IMR-90 (cell line): ENCODE results near the gene GRM8. TPM values are rescaled to one million over a fixed set of nuclear protein-coding genes. Genes with fewer than 3 reads are reported as not detected.

ENCODE experiments used
- ATAC-seq: fragments of 200-7000 bp; cut with Tn5 transposase; 2 replicates; pipeline ENCODE4 v1.9.1; 2020; ENCODE audit warnings: low read depth, mild to moderate bottlenecking, moderate library complexity
- BruUV-seq: library from RNA; stranded (reverse); fragments of 400-500 nt; replicated peaks from 2 replicates; lab custom pipeline; 2021; lab: Mats Ljungman, UMichigan
- CTCF ChIA-PET: fragments of 300-600 bp; formaldehyde crosslinking; extraction: SDS; loops from one replicate; lab custom pipeline; 2021; ENCODE audit warnings: antibody characterized with exemption; lab: Yijun Ruan, JAX
- POLR2A ChIA-PET: fragments of 300-600 bp; sonication (Branson Sonifier 250); formaldehyde crosslinking; loops from one replicate; lab custom pipeline; 2022; ENCODE audit warnings: antibody characterized with exemption; ENCODE audit not compliant: unreplicated experiment; lab: Charles Lee
- DNase-seq: peaks from one replicate; pipeline ENCODE4 v3.0.0; 2013
- H2AFZ ChIP-seq: replicated peaks from 2 replicates; pipeline ENCODE3; 2013; ENCODE audit warnings: low read length, mild to moderate bottlenecking; ENCODE audit not compliant: poor library complexity
- H2AK5ac ChIP-seq: 2 replicates; pipeline ENCODE4 v1.6.1; 2013; ENCODE audit warnings: low read depth, low read length, inconsistent platforms
- H2AK9ac ChIP-seq: replicated peaks from 2 replicates; pipeline ENCODE3; 2013; ENCODE audit warnings: mild to moderate bottlenecking, low read depth, low read length, moderate library complexity; ENCODE audit not compliant: poor library complexity
- H2BK120ac ChIP-seq: 2 replicates; pipeline ENCODE4 v1.6.1; 2013; ENCODE audit warnings: low read depth, low read length, inconsistent platforms
- H2BK15ac ChIP-seq: 3 replicates; pipeline ENCODE4 v1.6.1; 2013; ENCODE audit warnings: low read depth, low read length, inconsistent platforms
- H2BK20ac ChIP-seq: 2 replicates; pipeline ENCODE4 v1.6.1; 2013; ENCODE audit warnings: low read depth, mild to moderate bottlenecking, inconsistent platforms, low read length, moderate library complexity
- H2BK5ac ChIP-seq: 2 replicates; pipeline ENCODE4 v1.6.1; 2013; ENCODE audit warnings: mild to moderate bottlenecking, low read depth, low read length, inconsistent platforms; ENCODE audit not compliant: poor library complexity, severe bottlenecking
- H3K14ac ChIP-seq: replicated peaks from 2 replicates; pipeline ENCODE4 v1.6.1; 2013; ENCODE audit warnings: low read depth, low read length, inconsistent platforms
- H3K18ac ChIP-seq: 2 replicates; pipeline ENCODE4 v1.6.1; 2013; ENCODE audit warnings: low read depth, low read length, control low read depth
- H3K23ac ChIP-seq: 2 replicates; pipeline ENCODE4 v1.6.1; 2013; ENCODE audit warnings: low read depth, low read length, inconsistent platforms
- H3K27ac ChIP-seq: 2 replicates; pipeline ENCODE4 v1.5.1; 2013; ENCODE audit warnings: mild to moderate bottlenecking, control low read depth, low read length; ENCODE audit not compliant: insufficient read depth
- H3K27me3 ChIP-seq: 2 replicates; pipeline ENCODE4 v1.6.1; 2013; ENCODE audit warnings: low read length; ENCODE audit not compliant: control insufficient read depth, insufficient read depth
- H3K36me3 ChIP-seq: 2 replicates; pipeline ENCODE4 v1.6.1; 2013; ENCODE audit warnings: low read length, mixed read lengths; ENCODE audit not compliant: control insufficient read depth, insufficient read depth
- H3K4ac ChIP-seq: 2 replicates; pipeline ENCODE4 v1.6.1; 2013; ENCODE audit warnings: low read depth, low read length, inconsistent platforms
- H3K4me1 ChIP-seq: 2 replicates; pipeline ENCODE4 v1.6.1; 2013; ENCODE audit warnings: low read length, mixed read lengths; ENCODE audit not compliant: control insufficient read depth, insufficient read depth
- H3K4me2 ChIP-seq: 2 replicates; pipeline ENCODE4 v1.6.1; 2013; ENCODE audit warnings: low read depth, mild to moderate bottlenecking, control low read depth, low read length, moderate library complexity
- H3K4me3 ChIP-seq: 2 replicates; pipeline ENCODE4 v1.5.1; 2013; ENCODE audit warnings: low read depth, mild to moderate bottlenecking, control low read depth, low read length, moderate library complexity; ENCODE audit not compliant: insufficient read depth
- H3K56ac ChIP-seq: 2 replicates; pipeline ENCODE4 v1.6.1; 2013; ENCODE audit warnings: low read length, inconsistent platforms; ENCODE audit not compliant: insufficient read depth; ENCODE audit errors: extremely low read depth
- H3K79me1 ChIP-seq, 2 experiments: 2 replicates each; pipeline ENCODE4 v1.6.1; 2013; ENCODE audit warnings: low read length in 2 of 2, inconsistent platforms in 1 of 2, low read depth in 1 of 2
- H3K9ac ChIP-seq: 2 replicates; pipeline ENCODE4 v1.6.1; 2013; ENCODE audit warnings: low read depth, low read length, control low read depth
- H3K9me1 ChIP-seq: 2 replicates; pipeline ENCODE4 v1.6.1; 2013; ENCODE audit warnings: low read length, inconsistent platforms; ENCODE audit not compliant: insufficient read depth
- H3K9me3 ChIP-seq: 2 replicates; pipeline ENCODE4 v1.6.1; 2013; ENCODE audit warnings: low read length; ENCODE audit not compliant: control insufficient read depth, insufficient read depth
- H4K20me1 ChIP-seq: 2 replicates; pipeline ENCODE4 v1.6.1; 2013; ENCODE audit warnings: low read length, inconsistent platforms; ENCODE audit not compliant: insufficient read depth
- H4K5ac ChIP-seq: 2 replicates; pipeline ENCODE4 v1.6.1; 2013; ENCODE audit warnings: mild to moderate bottlenecking, low read depth, low read length, control low read depth
- H4K8ac ChIP-seq, 2 experiments: 2 replicates each; pipeline ENCODE4 v1.6.1; 2013; ENCODE audit warnings: low read depth in 2 of 2, low read length in 2 of 2, control low read depth in 1 of 2, inconsistent platforms in 1 of 2
- H4K91ac ChIP-seq: 2 replicates; pipeline ENCODE4 v1.6.1; 2013; ENCODE audit warnings: low read depth, low read length, inconsistent platforms; ENCODE audit not compliant: insufficient read depth
- CEBPB ChIP-seq: IDR thresholded peaks from 2 replicates; pipeline ENCODE4 v1.6.1; 2012; ENCODE audit warnings: low read depth, low read length, improper control_type of control experiment
- FOS ChIP-seq: fragments of 150-350 bp; IDR thresholded peaks from 2 replicates; pipeline ENCODE4 v1.6.1; 2016; ENCODE audit warnings: low read depth, low read length
- MAFK ChIP-seq: IDR thresholded peaks from 2 replicates; pipeline ENCODE4 v1.6.1; 2012; ENCODE audit warnings: low read depth, low read length, improper control_type of control experiment
- RAD21 ChIP-seq: IDR thresholded peaks from 2 replicates; pipeline ENCODE4 v1.6.1; 2012; ENCODE audit warnings: low read length, improper control_type of control experiment
- RCOR1 ChIP-seq: IDR thresholded peaks from 2 replicates; pipeline ENCODE4 v1.6.1; 2012; ENCODE audit warnings: mild to moderate bottlenecking, low read length, improper control_type of control experiment; ENCODE audit not compliant: insufficient replicate concordance
- RFX5 ChIP-seq: IDR thresholded peaks from 2 replicates; pipeline ENCODE4 v1.8.0; 2012; ENCODE audit warnings: low read depth, mild to moderate bottlenecking, low read length, moderate library complexity
- dilution Hi-C: fragments of 300-500 bp; cut with HindIII; formaldehyde crosslinking; loops from one replicate; pipeline ENCODE4 v1.14.3; 2018; ENCODE audit warnings: low sequenced_read_pairs; ENCODE audit not compliant: unreplicated experiment
- in situ Hi-C: fragments of 300-500 bp; cut with MboI; formaldehyde crosslinking; loops from 3 replicates; pipeline ENCODE4 v1.14.3; 2019; ENCODE audit warnings: low sequenced_read_pairs, inconsistent platforms, mixed read lengths
- intact Hi-C: fragments of 100-400 bp; cut with micrococcal nuclease; formaldehyde crosslinking; loops from 2 replicates; pipeline ENCODE4 v1.10.0; 2022
- polyA plus RNA-seq, 3 experiments: library from polyadenylated mRNA; depleted of rRNA; stranded (reverse); fragments of >200 nt; gene quantifications; 2 replicates each; pipeline ENCODE4 v1.2.3, GENCODE V29; 2012; ENCODE audit warnings: low replicate concordance in 1 of 3
- total RNA-seq: library from RNA; depleted of rRNA; stranded (reverse); fragments of >200 nt; gene quantifications from 2 replicates; pipeline ENCODE4 v1.2.3, GENCODE V29; 2012

GRM8 gene
- total and polyA plus RNA-seq, 2 of the 4 experiments (the other 2 are of a cell fraction), result not detected

DNA sequence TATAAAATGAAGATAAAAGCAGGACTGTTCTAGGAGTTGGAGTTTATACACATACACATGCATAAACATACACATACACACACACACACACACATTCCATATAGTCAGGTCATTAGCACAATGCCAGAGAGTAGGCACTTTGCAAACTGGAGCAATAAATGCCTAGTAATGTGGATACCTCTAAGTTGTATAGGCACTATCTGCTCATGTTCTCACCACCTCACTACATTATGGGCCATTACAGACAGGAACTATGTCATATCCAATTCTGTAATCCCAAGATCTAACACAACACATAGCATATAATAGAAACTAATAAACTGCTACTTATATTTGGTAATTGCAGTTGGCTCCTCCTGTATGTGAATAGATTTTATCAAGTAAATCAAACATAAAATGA, 115.6 kb downstream of the GRM8 start:
- H3K14ac ChIP-seq, result no peak overlapping the region
- H3K36me3 ChIP-seq, result no peaks in the 10 kb centered on the region
- no peak overlapping the region for H4K5ac ChIP-seq
- ChIA-PET CTCF (no interaction called here), POLR2A (no interaction called here)
- H3K9me1 ChIP-seq, result no peaks in the 10 kb centered on the region
- H2BK120ac ChIP-seq, result no peak overlapping the region
- no peak overlapping the region for H2BK15ac ChIP-seq
- H3K56ac ChIP-seq, result no peak overlapping the region
- no peak overlapping the region for H2AFZ ChIP-seq
- H2AK5ac ChIP-seq, result no peak overlapping the region
- no peak overlapping the region for H2AK9ac ChIP-seq
- no TSS peak for BruUV-seq
- dilution Hi-C loops, result no loop called here
- H3K4me3 ChIP-seq, result no peak overlapping the region
- H4K20me1 ChIP-seq, result no peaks in the 10 kb centered on the region
- no peak overlapping the region for H2BK5ac ChIP-seq
- no peak overlapping the region for H4K91ac ChIP-seq
- DNase-seq (no peak), ATAC-seq (no peak)
- H3K27me3 ChIP-seq, result no peaks in the 10 kb centered on the region
- H4K8ac ChIP-seq, result no peak overlapping the region
- H3K27ac ChIP-seq, result no peak overlapping the region
- peaks cover 8% of the 10 kb centered on the region; the same call in 1 of the 2 replicates for H3K9me3 ChIP-seq
- no peak overlapping the region for H3K4me2 ChIP-seq
- TF ChIP-seq RCOR1 (no peak), RAD21 (no peak), CEBPB (no peak), FOS (no peak), RFX5 (no peak), MAFK (no peak)
- H3K23ac ChIP-seq, result no peak overlapping the region
- no peak overlapping the region for H2BK20ac ChIP-seq
- in situ Hi-C loops, result no loop called here
- H3K18ac ChIP-seq, result no peak overlapping the region
- no peaks in the 10 kb centered on the region for H3K4me1 ChIP-seq
- no peak overlapping the region for H3K4ac ChIP-seq
- intact Hi-C loops, result no loop called here
- no peaks in the 10 kb centered on the region for H3K79me1 ChIP-seq
- H3K9ac ChIP-seq, result no peak overlapping the region
